ENCODE measurements around the gene METTL9.
"Not testable (repeated sequence)": the region's sequence is repeated elsewhere in the genome, so short reads cannot be mapped to it uniquely, and the experiment has no call there.

The METTL9 gene

DNA sequence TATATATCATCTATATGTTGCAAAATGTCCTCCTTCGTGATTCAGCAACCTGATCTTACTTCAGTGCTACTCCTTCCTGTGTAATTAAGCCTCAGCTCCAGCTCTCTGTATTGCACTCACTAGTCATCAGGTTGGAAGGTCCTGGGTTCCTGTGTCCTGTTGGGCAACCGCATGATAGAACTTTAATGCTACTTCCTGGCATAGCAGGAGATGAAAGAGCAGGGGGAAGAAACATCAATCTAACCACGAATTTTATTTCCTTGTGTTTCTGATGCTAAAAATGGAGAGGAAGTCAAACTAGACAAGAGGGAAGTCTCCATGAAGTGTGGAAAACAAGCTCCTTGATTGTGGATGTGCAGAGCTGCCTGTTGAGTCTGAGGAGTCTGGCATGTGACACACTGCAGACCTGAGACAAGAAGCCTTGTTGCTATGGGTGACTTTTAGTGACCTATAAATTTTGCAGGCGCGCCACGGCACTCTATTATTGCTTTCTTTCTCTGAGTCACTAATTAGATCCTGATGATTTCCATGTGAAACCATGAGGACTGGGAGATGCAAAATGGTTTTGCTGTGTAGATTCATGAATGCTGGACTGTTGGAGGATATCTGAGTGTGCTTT is 27.4 kb downstream of the METTL9 start:
- peak; percentile 12 for DNase-seq
- peaks cover 91% of the 10 kb centered on the region for H3K36me3 Mint-ChIP-seq (ENCODE audit: low read depth)

DNA sequence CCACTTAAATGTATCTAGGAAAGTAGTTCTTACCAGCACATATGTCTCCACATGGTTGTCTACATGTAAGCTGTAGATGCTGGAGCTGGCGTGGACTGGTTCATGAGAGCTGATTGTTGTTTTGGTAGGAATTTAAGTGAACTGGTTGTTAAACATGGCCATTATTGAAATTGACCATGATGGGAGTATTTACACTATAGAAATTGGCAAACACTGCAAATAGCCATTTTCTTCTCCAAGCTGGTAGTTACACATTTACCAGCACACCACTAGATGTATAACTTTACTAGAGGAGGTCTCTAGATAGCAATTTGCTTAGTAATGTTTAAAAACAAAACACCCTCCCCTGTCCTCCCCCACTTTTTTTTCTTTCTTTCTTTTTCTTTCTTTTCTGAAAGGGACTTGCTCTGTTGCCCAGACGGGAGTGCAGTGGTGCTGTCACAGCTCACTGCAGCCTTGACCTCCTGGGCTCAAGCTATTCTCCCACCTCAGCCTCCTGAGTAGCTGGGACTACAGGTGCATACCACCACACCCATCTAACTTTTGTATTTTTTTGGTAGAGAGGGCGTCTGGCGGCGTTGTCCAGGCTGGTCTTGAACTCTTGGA is 28.8 kb downstream of the METTL9 start:
- Mint-ChIP-seq H3K9me3 (peaks cover 32% of the 10 kb centered on the region), H3K36me3 (ENCODE audit: low read depth) (peaks cover 91% of the 10 kb centered on the region), H3K4me3 (no peak overlapping the region), H3K27me3 (ENCODE audit: low read depth, poor library complexity) (no peaks in the 10 kb centered on the region), H3K4me1 (peaks cover 13% of the 10 kb centered on the region), H3K27ac (no peak overlapping the region)
- DNase-seq, result no peak
- TF ChIP-seq, protein P1, sequence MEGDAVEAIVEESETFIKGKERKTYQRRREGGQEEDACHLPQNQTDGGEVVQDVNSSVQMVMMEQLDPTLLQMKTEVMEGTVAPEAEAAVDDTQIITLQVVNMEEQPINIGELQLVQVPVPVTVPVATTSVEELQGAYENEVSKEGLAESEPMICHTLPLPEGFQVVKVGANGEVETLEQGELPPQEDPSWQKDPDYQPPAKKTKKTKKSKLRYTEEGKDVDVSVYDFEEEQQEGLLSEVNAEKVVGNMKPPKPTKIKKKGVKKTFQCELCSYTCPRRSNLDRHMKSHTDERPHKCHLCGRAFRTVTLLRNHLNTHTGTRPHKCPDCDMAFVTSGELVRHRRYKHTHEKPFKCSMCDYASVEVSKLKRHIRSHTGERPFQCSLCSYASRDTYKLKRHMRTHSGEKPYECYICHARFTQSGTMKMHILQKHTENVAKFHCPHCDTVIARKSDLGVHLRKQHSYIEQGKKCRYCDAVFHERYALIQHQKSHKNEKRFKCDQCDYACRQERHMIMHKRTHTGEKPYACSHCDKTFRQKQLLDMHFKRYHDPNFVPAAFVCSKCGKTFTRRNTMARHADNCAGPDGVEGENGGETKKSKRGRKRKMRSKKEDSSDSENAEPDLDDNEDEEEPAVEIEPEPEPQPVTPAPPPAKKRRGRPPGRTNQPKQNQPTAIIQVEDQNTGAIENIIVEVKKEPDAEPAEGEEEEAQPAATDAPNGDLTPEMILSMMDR (IDR thresholded peaks at IDR 0.05), result no peak

More for the DNA sequence above, 27.4 kb downstream of the METTL9 start:
- H3K27me3 Mint-ChIP-seq (ENCODE audit: low read depth, poor library complexity), result no peaks in the 10 kb centered on the region
- H3K27ac Mint-ChIP-seq, result peak overlapping the region; percentile 86
- H3K9me3 Mint-ChIP-seq, result peaks cover 32% of the 10 kb centered on the region
- peaks cover 13% of the 10 kb centered on the region for H3K4me1 Mint-ChIP-seq
- TF ChIP-seq, protein P1 (IDR thresholded peaks at IDR 0.05), result no peak
- peak overlapping the region; percentile 11 for H3K4me3 Mint-ChIP-seq

DNA sequence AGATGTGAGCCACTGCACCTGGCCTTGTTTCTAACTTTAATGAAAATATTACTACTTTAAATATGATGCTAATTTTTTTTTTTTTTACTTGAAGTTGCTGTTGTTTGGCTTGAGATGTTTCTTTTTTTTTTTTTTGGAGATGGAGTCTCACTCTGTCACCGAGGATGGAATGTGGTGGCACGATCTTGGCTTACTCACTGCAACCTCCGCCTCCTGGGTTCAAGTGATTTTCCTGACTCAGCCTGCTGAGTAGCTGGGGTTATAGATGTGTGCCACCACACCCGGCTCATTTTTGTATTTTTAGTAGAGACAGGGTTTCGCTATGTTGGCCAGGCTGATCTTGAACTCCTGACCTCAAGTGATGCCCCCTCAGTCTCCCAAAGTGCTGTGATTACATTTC is 29.4 kb downstream of the METTL9 start:
- Mint-ChIP-seq H3K4me1 (peaks cover 15% of the 10 kb centered on the region), H3K27me3 (ENCODE audit: low read depth, poor library complexity) (no peaks in the 10 kb centered on the region), H3K4me3 (no peak overlapping the region), H3K27ac (no peak overlapping the region), H3K9me3 (peaks cover 32% of the 10 kb centered on the region), H3K36me3 (ENCODE audit: low read depth) (peaks cover 89% of the 10 kb centered on the region)
- no peak for DNase-seq
- TF ChIP-seq, protein P1 (IDR thresholded peaks at IDR 0.05), result no peak

DNA sequence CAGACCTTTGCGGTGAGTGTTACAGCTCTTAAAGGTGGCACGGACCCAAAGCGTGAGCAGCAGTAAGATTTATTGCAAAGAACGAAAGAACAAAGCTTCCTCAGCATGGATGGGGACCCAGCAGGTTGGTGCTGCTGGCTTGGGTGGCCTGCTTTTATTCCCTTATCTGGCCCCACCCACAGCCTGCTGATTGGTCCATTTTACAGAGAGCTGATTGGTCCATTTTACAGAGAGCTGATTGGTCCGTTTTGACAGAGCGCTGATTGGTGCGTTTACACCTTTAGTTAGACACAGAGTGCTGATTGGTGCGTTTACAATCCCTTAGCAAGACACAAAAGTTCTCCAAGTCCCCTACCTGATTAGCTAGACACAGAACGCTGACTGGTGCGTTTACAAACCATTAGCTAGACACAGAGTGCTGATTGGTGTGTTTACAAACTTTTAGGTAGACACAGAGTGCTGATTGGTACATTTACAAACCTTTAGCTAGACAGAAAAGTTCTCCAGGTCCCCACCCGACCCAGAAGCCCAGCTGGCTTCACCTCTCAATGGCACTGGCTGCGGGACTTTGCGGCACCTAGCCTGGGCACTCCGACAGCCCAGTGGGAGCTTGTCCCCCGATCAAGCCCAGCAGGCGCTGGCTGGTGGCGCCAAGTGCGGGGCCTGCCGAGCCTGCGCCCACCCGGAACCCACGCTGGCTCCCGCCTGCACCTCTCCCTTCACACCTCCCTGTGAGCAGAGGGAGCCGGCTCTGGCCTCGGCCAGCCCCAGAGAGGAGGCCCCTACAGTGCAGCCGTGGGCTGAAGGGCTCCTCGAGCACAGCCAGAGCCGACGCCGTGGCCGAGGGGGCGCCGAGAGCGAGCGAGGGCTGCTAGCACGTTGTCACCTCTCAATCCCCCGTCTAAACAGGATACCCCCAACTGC is 30.5 kb downstream of the METTL9 start:
- Mint-ChIP-seq H3K36me3 (ENCODE audit: low read depth) (peaks cover 87% of the 10 kb centered on the region), H3K4me1 (peaks cover 22% of the 10 kb centered on the region), H3K9me3 (peaks cover 32% of the 10 kb centered on the region)
- H3K27ac Mint-ChIP-seq; DNase-seq; H3K4me3 Mint-ChIP-seq; H3K27me3 Mint-ChIP-seq (ENCODE audit: low read depth, poor library complexity): not testable (repeated sequence)

DNA sequence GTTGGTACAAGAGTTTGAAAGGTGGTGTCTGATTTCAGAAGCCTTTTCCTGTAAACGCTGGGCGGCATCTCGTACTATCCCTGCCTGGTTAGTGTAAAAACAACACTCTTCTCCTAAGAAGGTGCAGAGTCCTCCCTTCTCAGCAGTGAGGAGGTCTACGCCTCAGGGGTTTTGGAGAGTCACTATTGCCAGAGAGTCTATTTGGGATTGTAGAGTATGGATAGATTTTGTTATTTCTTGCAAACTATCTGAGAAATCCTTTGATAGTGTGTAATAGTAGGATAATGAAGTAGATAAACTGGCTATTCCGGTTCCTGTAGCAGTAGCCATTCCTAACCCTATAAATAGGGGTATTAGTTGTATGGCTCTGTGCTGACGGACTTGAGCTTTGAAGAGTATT is 31.5 kb downstream of the METTL9 start:
- not testable (repeated sequence) for H3K4me3 Mint-ChIP-seq; H3K27me3 Mint-ChIP-seq (ENCODE audit: low read depth, poor library complexity); H3K27ac Mint-ChIP-seq; DNase-seq
- Mint-ChIP-seq H3K4me1 (peaks cover 32% of the 10 kb centered on the region), H3K9me3 (peaks cover 32% of the 10 kb centered on the region), H3K36me3 (ENCODE audit: low read depth) (peaks cover 87% of the 10 kb centered on the region)

DNA sequence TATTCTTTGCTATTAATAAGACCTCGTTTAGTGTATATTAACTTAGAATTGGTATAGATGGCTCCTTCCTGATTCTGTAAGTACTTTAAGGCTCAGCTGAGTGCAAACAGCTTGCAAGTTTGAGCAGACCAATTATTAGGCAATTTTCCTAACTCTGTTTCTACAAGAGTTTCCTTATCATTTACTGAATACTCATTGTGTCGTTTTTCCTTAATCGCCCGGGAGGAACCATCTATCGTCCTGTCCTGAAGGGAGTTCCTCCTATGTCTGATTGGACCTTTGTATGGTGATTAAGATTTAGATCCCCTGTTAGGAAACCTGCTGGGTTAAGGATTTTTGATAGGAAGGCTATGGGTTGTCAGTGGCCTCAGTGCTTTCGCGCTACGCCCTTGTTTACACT is 32.0 kb downstream of the METTL9 start:
- H3K36me3 Mint-ChIP-seq (ENCODE audit: low read depth), result peaks cover 87% of the 10 kb centered on the region
- peak overlapping the region; percentile 17 for H3K27ac Mint-ChIP-seq
- DNase-seq; H3K27me3 Mint-ChIP-seq (ENCODE audit: low read depth, poor library complexity); H3K4me3 Mint-ChIP-seq: not testable (repeated sequence)
- H3K9me3 Mint-ChIP-seq, result peaks cover 32% of the 10 kb centered on the region
- peaks cover 34% of the 10 kb centered on the region for H3K4me1 Mint-ChIP-seq

DNA sequence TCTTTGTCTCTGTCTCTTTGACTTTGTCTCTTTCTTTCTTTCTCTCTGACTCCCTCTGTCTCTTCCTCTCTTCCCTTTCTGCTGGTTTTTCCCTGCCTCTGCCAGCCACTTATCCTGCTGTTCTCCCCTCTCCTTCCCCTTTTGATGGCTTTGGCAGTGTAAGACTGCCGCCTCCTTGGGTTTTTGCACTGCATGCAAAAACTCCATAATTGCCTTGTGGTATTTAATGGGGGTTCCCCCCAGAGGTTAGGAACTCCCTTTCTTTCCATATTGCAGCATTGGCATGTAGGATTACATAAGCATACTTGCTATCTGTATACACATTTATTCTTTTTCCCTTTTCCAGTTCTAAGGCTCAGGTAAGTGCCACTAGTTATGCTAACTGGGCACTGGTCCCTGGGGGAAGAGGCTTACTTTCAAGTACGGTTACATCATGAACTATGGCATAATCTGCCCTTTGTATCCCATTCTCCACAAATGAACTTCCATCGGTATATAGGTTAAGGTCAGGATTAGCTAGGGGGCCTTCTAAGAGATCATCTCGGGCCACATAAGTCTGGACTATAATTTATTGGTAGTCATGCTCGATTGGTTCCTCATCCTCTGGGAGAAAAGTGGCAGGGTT is 32.7 kb downstream of the METTL9 start:
- Mint-ChIP-seq H3K27ac (peak overlapping the region; percentile 27), H3K4me1 (peaks cover 32% of the 10 kb centered on the region), H3K36me3 (ENCODE audit: low read depth) (peaks cover 86% of the 10 kb centered on the region), H3K9me3 (peaks cover 27% of the 10 kb centered on the region)
- not testable (repeated sequence) for DNase-seq; H3K4me3 Mint-ChIP-seq; H3K27me3 Mint-ChIP-seq (ENCODE audit: low read depth, poor library complexity)
